ENCODE data around the gene RBMS1. TPM values are rescaled to one million over a fixed set of nuclear protein-coding genes. Genes with fewer than 3 reads are reported as not detected.

The RBMS1 gene
- total RNA-seq, 4 donors from 2014 or later = 13.5 to 31.6 (median 23.0) TPM

DNA sequence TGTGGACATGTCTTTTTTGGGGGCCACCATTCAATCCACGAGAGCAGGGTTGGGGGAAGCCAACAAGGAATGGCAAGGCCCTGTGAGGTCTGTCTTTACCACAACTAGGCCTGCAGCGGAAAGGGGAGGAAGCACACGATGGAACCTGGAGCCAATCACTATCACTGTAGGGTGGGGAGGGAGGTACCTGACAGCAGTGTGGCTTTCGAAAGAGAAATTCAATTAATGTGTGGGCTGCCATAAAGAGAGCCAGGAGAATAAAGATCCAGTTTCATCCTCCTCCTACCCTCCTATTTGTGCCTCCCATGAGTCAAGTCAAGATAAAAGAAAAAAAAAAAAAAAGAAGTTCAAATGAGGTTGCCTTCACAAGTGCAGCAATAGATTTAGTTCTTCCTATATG is 18.9 kb upstream of the RBMS1 start:
- intact Hi-C loops (cut with DNase I; ENCODE audit: low total_unique reads) (no loop called here), in situ Hi-C loops (cut with MboI; ENCODE audit: low pct_ligation_motif_present in 1 of 4, low pct_unique_long_range_greater_than_20kb in 1 of 4, low sequenced_read_pairs in 3 of 4) (no loop called here)
- Histone ChIP-seq H3K36me3 (no peaks in the 10 kb centered on the region), H3K9me3 (no peaks in the 10 kb centered on the region), H3K27ac (no peak overlapping the region), H3K27me3 (no peaks in the 10 kb centered on the region), H3K4me1 (no peaks in the 10 kb centered on the region), H3K4me3 (no peak overlapping the region)
- TF ChIP-seq, protein P1, sequence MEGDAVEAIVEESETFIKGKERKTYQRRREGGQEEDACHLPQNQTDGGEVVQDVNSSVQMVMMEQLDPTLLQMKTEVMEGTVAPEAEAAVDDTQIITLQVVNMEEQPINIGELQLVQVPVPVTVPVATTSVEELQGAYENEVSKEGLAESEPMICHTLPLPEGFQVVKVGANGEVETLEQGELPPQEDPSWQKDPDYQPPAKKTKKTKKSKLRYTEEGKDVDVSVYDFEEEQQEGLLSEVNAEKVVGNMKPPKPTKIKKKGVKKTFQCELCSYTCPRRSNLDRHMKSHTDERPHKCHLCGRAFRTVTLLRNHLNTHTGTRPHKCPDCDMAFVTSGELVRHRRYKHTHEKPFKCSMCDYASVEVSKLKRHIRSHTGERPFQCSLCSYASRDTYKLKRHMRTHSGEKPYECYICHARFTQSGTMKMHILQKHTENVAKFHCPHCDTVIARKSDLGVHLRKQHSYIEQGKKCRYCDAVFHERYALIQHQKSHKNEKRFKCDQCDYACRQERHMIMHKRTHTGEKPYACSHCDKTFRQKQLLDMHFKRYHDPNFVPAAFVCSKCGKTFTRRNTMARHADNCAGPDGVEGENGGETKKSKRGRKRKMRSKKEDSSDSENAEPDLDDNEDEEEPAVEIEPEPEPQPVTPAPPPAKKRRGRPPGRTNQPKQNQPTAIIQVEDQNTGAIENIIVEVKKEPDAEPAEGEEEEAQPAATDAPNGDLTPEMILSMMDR (IDR thresholded peaks at IDR 0.05) = no peak
- TF ChIP-seq POLR2A (IDR thresholded peaks at IDR 0.05) (no peak), POLR2AphosphoS5 (IDR thresholded peaks at IDR 0.05) (no peak), EP300 (IDR thresholded peaks at IDR 0.05; ENCODE audit: low read depth) (no peak)
- 68% methylated on average over 4 of the region's 4 CpGs; no CpG with 5 or more reads in 1 of the 2 donors for WGBS, 2 donors (ENCODE audit: low coverage in 1 of 2)
- no peak for DNase-seq

DNA sequence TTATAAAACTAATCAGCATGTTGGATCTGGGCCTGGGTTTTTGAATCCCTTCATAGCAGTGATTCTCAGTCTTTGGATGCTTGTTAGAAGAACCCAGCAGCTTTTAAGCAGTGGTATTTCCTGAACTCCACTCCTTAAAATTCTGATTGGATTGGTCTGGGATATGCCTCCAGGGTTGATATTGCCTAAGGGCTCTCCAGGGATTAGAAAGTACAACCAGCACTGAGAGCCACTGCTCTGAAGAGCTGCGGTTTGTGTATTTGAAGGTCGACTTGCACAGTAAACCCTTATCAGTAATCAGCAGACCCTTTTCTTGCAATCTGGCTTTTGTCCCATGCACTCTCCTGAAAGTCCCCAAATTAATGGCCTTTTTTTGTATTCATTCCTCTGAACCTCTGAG is 17.0 kb upstream of the RBMS1 start:
- no peak for DNase-seq
- H3K4me1 ChIP-seq = no peaks in the 10 kb centered on the region
- no peaks in the 10 kb centered on the region for H3K36me3 ChIP-seq
- intact Hi-C loops (cut with DNase I; ENCODE audit: low total_unique reads) (no loop called here), in situ Hi-C loops (cut with MboI; ENCODE audit: low pct_ligation_motif_present in 1 of 4, low pct_unique_long_range_greater_than_20kb in 1 of 4, low sequenced_read_pairs in 3 of 4) (no loop called here)
- 56% methylated on average over 2 of the region's 2 CpGs; no CpG with 5 or more reads in 1 of the 2 donors for WGBS, 2 donors (ENCODE audit: low coverage in 1 of 2)
- H3K4me3 ChIP-seq = no peak overlapping the region
- H3K27ac ChIP-seq = no peak overlapping the region
- no peaks in the 10 kb centered on the region for H3K27me3 ChIP-seq
- H3K9me3 ChIP-seq = no peaks in the 10 kb centered on the region
- no peak for TF ChIP-seq POLR2A (IDR thresholded peaks at IDR 0.05)
- no peak for TF ChIP-seq POLR2AphosphoS5 (IDR thresholded peaks at IDR 0.05)
- no peak for TF ChIP-seq EP300 (IDR thresholded peaks at IDR 0.05; ENCODE audit: low read depth)
- TF ChIP-seq, protein P1 (IDR thresholded peaks at IDR 0.05) = no peak

DNA sequence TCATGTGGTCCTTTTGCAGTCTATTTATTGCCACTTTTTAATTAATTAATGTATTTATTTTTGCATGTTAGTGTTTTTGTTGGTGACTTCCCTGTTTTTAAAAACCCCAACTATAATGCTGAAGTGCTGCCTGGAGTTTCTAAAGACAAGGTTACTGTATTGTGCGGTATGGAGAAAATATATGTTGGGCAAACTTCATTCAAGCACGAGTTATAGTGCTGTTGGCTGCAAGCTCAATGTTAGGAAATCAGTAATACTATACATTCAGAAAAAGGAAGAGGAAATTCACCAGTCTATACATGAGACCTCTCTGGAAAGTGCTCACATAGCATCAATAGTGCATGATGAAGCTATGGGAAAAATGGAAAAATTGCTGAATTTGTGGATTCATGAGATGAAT is 15.4 kb upstream of the RBMS1 start:
- DNase-seq = no peak
- H3K4me1 ChIP-seq = peaks cover 0 to 3% (median 0%) of the 10 kb centered on the region in 4 donors
- no peak overlapping the region for H3K4me3 ChIP-seq
- TF ChIP-seq POLR2AphosphoS5 (IDR thresholded peaks at IDR 0.05) = no peak
- TF ChIP-seq EP300 (IDR thresholded peaks at IDR 0.05; ENCODE audit: low read depth) = no peak
- no peaks in the 10 kb centered on the region for H3K36me3 ChIP-seq
- intact Hi-C loops (cut with DNase I; ENCODE audit: low total_unique reads) (no loop called here), in situ Hi-C loops (cut with MboI; ENCODE audit: low pct_ligation_motif_present in 1 of 4, low pct_unique_long_range_greater_than_20kb in 1 of 4, low sequenced_read_pairs in 3 of 4) (no loop called here)
- no peak overlapping the region for H3K27ac ChIP-seq
- WGBS, 2 donors (ENCODE audit: low coverage in 1 of 2) = 58 to 84% methylated on average over 2 of the region's 2 CpGs
- no peaks in the 10 kb centered on the region for H3K9me3 ChIP-seq
- no peaks in the 10 kb centered on the region for H3K27me3 ChIP-seq

DNA sequence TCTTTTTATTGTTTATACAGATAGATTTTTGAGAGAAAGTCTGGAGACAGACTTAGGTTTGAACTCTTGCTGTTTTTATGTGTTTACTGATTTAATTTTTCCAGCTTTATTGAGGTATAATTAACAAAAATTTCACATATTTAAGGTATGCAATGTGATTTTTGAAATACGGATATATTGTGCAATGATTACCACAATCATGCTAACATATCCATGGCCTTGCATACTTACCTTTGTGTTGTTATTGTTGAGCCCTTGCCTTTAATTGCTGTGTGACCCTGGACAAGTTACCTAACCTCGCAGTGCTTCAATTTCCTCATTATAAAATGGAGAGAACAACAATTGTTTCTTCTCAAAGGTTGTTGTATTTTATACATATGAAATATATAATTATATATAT is 13.9 kb upstream of the RBMS1 start:
- H3K36me3 ChIP-seq = no peaks in the 10 kb centered on the region
- H3K9me3 ChIP-seq = no peaks in the 10 kb centered on the region
- in situ Hi-C loops (cut with MboI; ENCODE audit: low pct_ligation_motif_present in 1 of 4, low pct_unique_long_range_greater_than_20kb in 1 of 4, low sequenced_read_pairs in 3 of 4) = no loop called here
- intact Hi-C loops (cut with DNase I; ENCODE audit: low total_unique reads) = no loop called here
- no peak for DNase-seq
- TF ChIP-seq, protein P1 (IDR thresholded peaks at IDR 0.05) = no peak
- TF ChIP-seq EP300 (IDR thresholded peaks at IDR 0.05; ENCODE audit: low read depth) (no peak), POLR2AphosphoS5 (IDR thresholded peaks at IDR 0.05) (no peak), POLR2A (IDR thresholded peaks at IDR 0.05) (no peak)
- H3K4me1 ChIP-seq = peaks cover 0 to 3% (median 0%) of the 10 kb centered on the region in 4 donors
- H3K27ac ChIP-seq = no peak overlapping the region
- H3K4me3 ChIP-seq = no peak overlapping the region
- no peaks in the 10 kb centered on the region for H3K27me3 ChIP-seq
- 56 to 64% methylated on average over 2 of the region's 2 CpGs for WGBS, 2 donors (ENCODE audit: low coverage in 1 of 2)

DNA sequence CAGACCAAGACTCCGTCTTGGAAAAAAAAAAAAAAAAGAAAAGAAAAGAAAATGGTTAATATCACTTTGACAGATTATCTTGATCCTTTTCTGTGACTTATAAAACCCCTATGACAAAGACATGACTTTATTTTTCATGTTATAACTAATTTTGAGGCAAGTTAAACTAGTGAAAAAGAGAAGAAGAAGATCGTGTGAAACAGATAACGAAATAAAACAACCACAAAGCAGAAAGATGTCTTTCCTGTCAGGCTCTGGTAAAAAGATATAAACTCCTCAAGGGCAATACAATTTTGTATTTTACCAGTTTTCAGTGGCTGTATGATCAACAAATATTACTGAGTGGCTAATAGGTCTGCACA is 13.4 kb upstream of the RBMS1 start:
- TF ChIP-seq POLR2AphosphoS5 (IDR thresholded peaks at IDR 0.05) (no peak), POLR2A (IDR thresholded peaks at IDR 0.05) (no peak), EP300 (IDR thresholded peaks at IDR 0.05; ENCODE audit: low read depth) (no peak)
- TF ChIP-seq, protein P1 (IDR thresholded peaks at IDR 0.05) = no peak
- DNase-seq = no peak
- no peaks in the 10 kb centered on the region for H3K27me3 ChIP-seq
- H3K9me3 ChIP-seq = no peaks in the 10 kb centered on the region
- peaks cover 0 to 3% (median 0%) of the 10 kb centered on the region in 4 donors for H3K4me1 ChIP-seq
- in situ Hi-C loops (cut with MboI; ENCODE audit: low pct_ligation_motif_present in 1 of 4, low pct_unique_long_range_greater_than_20kb in 1 of 4, low sequenced_read_pairs in 3 of 4) (no loop called here), intact Hi-C loops (cut with DNase I; ENCODE audit: low total_unique reads) (no loop called here)
- H3K36me3 ChIP-seq = no peaks in the 10 kb centered on the region
- H3K4me3 ChIP-seq = no peak overlapping the region
- WGBS, 2 donors (ENCODE audit: low coverage in 1 of 2) = 76 to 82% methylated on average over 3 of the region's 3 CpGs
- H3K27ac ChIP-seq = no peak overlapping the region
